Left ventricle myocardium inferior (tissue), 1 donor: ENCODE measurements around the gene FPGS. TPM values are rescaled to one million over a fixed set of nuclear protein-coding genes. Genes with fewer than 3 reads are reported as not detected.

ENCODE experiments used
- DNase-seq: peaks from one replicate; pipeline ENCODE4 v3.0.0-alpha.2; 2020
- H3K27ac ChIP-seq: fragments of 200-600 bp; replicated peaks from 2 replicates; pipeline ENCODE4 v1.8.0; 2021
- H3K27me3 ChIP-seq: fragments of 200-600 bp; 2 replicates; pipeline ENCODE4 v1.8.0; 2021; ENCODE audit warnings: low read depth
- H3K36me3 ChIP-seq: fragments of 200-600 bp; 2 replicates; pipeline ENCODE4 v1.8.0; 2021
- H3K4me1 ChIP-seq: fragments of 200-600 bp; 2 replicates; pipeline ENCODE4 v1.8.0; 2021
- H3K4me3 ChIP-seq: fragments of 200-600 bp; 2 replicates; pipeline ENCODE4 v1.8.0; 2021; ENCODE audit warnings: mild to moderate bottlenecking, moderate library complexity
- H3K9me3 ChIP-seq: fragments of 200-600 bp; replicated peaks from 2 replicates; pipeline ENCODE4 v1.8.0; 2021
- CTCF ChIP-seq: fragments of 200-600 bp; IDR thresholded peaks from 2 replicates; pipeline ENCODE4 v1.8.0; 2021; ENCODE audit warnings: antibody characterized with exemption, mild to moderate bottlenecking, borderline replicate concordance
- intact Hi-C: fragments of 100-400 bp; cut with micrococcal nuclease; formaldehyde crosslinking; loops from one replicate; pipeline ENCODE4 v1.11.0; 2022
- total RNA-seq: library from RNA; stranded (reverse); fragmentation: NEBNext Ultra II Directional; extraction: Animal tissue kit (Norgen Biotek cat#: 25700); gene quantifications from one replicate; pipeline ENCODE4 v1.2.1, GENCODE V29; 2021
- donor health status: DM: no; HTN: yes; CAD: no; lungs with severe emphysema.

Gene FPGS
- total RNA-seq, 1 donor from 2014 or later: 38.0 TPM

GRCh38 chr9:127809002-127809539, 6.4 kb downstream of the FPGS start:
- Histone ChIP-seq H3K4me3 (peak overlapping the region; percentile 33), H3K36me3 (peaks cover 57% of the 10 kb centered on the region), H3K27ac (peak overlapping the region; percentile 62), H3K27me3 (no peaks in the 10 kb centered on the region), H3K4me1 (peaks cover 33% of the 10 kb centered on the region), H3K9me3 (no peaks in the 10 kb centered on the region)
- intact Hi-C loops: no loop called here
- no peak for DNase-seq
- TF ChIP-seq CTCF: no peak

DNA sequence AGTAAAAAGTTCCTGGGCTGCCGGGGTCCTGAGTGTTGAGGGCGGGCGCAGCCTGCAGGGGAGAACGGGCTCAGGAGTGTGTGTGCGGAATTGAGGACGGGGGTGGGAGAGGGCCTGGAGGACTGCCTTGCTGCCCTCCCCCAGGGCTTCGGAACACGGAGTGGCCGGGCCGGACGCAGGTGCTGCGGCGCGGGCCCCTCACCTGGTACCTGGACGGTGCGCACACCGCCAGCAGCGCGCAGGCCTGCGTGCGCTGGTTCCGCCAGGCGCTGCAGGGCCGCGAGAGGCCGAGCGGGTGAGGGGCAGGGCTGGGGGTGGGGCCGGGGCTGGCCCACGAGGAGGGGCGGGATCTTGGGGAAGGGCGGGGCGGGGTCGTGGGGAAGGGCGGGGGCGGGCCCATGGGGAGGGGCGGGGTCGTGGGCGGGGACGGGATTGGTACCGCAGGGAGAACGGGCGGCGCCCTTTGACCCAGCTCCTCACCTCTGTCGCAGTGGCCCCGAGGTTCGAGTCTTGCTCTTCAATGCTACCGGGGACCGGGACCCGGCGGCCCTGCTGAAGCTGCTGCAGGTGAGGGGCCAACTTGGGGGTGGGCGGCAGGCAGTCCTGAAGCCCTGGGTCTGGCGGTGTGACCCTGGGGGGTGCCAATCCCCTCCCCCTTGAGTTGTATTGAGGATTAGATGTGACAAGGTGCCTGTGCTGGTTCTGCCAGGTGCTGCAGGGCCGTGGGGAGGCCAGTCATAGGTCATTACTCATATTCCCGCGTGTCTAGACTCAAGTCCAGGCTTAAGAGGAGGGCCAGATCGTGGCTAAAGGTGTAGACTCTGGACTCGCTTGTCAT, 7.1 kb downstream of the FPGS start:
- peak overlapping the region; percentile 62 for H3K27ac ChIP-seq
- peaks cover 28% of the 10 kb centered on the region for H3K4me1 ChIP-seq
- H3K27me3 ChIP-seq: no peaks in the 10 kb centered on the region
- H3K4me3 ChIP-seq: peak overlapping the region; percentile 33
- peaks cover 61% of the 10 kb centered on the region for H3K36me3 ChIP-seq
- no peaks in the 10 kb centered on the region for H3K9me3 ChIP-seq
- no peak for TF ChIP-seq CTCF
- no peak for DNase-seq
- intact Hi-C loops: no loop called here

- H3K4me3 ChIP-seq: no peak overlapping the region
- H3K4me1 ChIP-seq: peaks cover 28% of the 10 kb centered on the region
- DNase-seq: no peak
- no peaks in the 10 kb centered on the region for H3K9me3 ChIP-seq
- no peak for TF ChIP-seq CTCF
- peaks cover 66% of the 10 kb centered on the region for H3K36me3 ChIP-seq
- intact Hi-C loops: no loop called here
- H3K27ac ChIP-seq: peak overlapping the region; percentile 54
- H3K27me3 ChIP-seq: no peaks in the 10 kb centered on the region
Measured at GRCh38 chr9:127810378-127811187, 7.9 kb downstream of the FPGS start.

- TF ChIP-seq CTCF: no peak
- intact Hi-C loops: no loop called here
- no peaks in the 10 kb centered on the region for H3K9me3 ChIP-seq
- peaks cover 35% of the 10 kb centered on the region for H3K4me1 ChIP-seq
- no peaks in the 10 kb centered on the region for H3K27me3 ChIP-seq
- peaks cover 67% of the 10 kb centered on the region for H3K36me3 ChIP-seq
- DNase-seq: no peak
- no peak overlapping the region for H3K27ac ChIP-seq
- H3K4me3 ChIP-seq: no peak overlapping the region
Measured at GRCh38 chr9:127812011-127812410, 9.3 kb downstream of the FPGS start.

DNA sequence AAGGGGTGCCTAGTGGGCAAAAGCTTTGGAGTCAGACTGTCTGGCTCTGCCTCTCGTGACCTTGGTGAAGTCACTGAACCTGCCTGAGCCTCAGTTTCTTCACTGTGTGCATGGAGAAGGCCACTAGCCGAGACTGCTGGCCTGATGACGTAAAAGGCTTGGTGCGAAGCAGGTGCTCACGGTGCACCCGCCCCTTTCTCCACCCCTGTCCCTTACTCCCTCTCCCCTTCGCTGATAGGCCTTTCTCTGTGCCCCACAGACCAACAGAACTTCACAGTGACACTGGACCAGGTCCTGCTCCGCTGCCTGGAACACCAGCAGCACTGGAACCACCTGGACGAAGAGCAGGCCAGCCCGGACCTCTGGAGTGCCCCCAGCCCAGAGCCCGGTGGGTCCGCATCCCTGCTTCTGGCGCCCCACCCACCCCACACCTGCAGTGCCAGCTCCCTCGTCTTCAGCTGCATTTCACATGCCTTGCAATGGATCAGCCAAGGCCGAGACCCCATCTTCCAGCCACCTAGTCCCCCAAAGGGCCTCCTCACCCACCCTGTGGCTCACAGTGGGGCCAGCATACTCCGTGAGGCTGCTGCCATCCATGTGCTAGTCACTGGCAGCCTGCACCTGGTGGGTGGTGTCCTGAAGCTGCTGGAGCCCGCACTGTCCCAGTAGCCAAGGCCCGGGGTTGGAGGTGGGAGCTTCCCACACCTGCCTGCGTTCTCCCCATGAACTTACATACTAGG, 10.4 kb downstream of the FPGS start:
- TF ChIP-seq CTCF: no peak
- no peak for DNase-seq
- H3K4me3 ChIP-seq: no peak overlapping the region
- H3K36me3 ChIP-seq: peaks cover 67% of the 10 kb centered on the region
- peak overlapping the region; percentile 59 for H3K27ac ChIP-seq
- intact Hi-C loops: no loop called here
- no peaks in the 10 kb centered on the region for H3K27me3 ChIP-seq
- peaks cover 46% of the 10 kb centered on the region for H3K4me1 ChIP-seq
- H3K9me3 ChIP-seq: no peaks in the 10 kb centered on the region
